Measurements from ENCODE around the gene HTR2A. TPM values are rescaled to one million over a fixed set of nuclear protein-coding genes. Genes with fewer than 3 reads are reported as not detected.

Gene HTR2A
- total and polyA plus RNA-seq, 10 of the 15 experiments (the other 5 are each of a cell fraction or from before 2014, with no cell fraction given), result not detected

DNA sequence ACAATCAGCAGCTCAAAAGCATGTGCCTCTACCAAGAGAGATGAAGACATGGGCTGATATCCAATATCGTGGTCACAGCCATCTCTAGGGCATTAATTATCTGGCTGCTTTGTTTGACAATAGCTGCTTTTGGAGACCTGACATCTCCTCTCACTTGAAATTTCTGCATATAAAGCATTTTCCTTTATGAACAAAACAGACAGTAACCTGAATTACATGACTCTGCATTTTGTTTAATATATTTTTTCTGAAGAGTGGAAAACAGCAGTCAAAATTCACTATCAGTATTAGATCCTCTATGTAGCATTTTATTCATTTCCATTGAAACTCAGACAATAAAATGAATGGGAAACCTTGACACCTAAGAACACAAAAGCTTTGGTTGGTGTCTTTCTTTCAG is 57.5 kb downstream of the HTR2A start (continued):
- TF ChIP-seq HDAC2 (IDR thresholded peaks at IDR 0.05), result no peak
- no peak for TF ChIP-seq TARDBP (IDR thresholded peaks at IDR 0.05; ENCODE audit: borderline replicate concordance)
- no peak for TF ChIP-seq EGR1 (IDR thresholded peaks at IDR 0.05; ENCODE audit: borderline replicate concordance in 1 of 2, low read depth in 2 of 2, low read length in 2 of 2)
- no peak for TF ChIP-seq POLR2AphosphoS2 (IDR thresholded peaks at IDR 0.05; ENCODE audit: low read depth, low read length)
- TF ChIP-seq CBX5 (IDR thresholded peaks at IDR 0.05; ENCODE audit: low read depth), result no peak
- no peak for TF ChIP-seq NRF1 (conservative IDR thresholded peaks at IDR 0.05; ENCODE audit: low read depth, low read length)
- no peak for TF ChIP-seq SMC3 (IDR thresholded peaks at IDR 0.05; ENCODE audit: borderline replicate concordance, low read length)
- no peak for TF ChIP-seq GABPA (IDR thresholded peaks at IDR 0.05; ENCODE audit: low read depth)

DNA sequence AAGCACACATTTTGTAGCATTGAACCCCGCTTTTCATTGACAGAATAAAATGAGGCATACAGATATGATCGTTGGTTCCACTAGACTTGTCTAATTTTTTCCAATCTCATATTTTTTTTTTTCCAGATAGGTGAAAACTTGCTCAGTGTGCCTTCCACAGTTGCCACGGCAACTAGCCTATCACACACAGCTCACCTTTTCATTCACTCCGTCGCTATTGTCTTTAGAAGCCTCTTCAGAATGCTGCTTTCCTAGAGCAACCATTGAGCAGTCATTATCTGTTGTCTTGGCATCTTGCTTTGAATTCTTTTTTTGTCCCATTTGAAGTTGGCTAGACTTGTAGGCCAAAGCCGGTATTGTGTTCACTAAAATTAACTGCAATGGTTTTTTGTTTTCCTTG is 62.2 kb downstream of the HTR2A start:
- DNase-seq (ENCODE audit: low read depth, low spot score) (no peak), FAIRE-seq (no peak), ATAC-seq (no peak)
- no peak overlapping the region for H2AFZ ChIP-seq (ENCODE audit: control insufficient read depth, low read depth, low read length)
- POLR2A ChIA-PET, result interaction anchor here (0.6 kb wide), 1 partner anchor 128 kb away, joined by 3 read pairs; no protein-coding TSS in a partner anchor
- no peaks in the 10 kb centered on the region for H3K4me1 ChIP-seq (ENCODE audit: control insufficient read depth, insufficient read depth, low read length)
- BruUV-seq (replicated peaks), result no TSS peak
- H3K4me2 ChIP-seq (ENCODE audit: control insufficient read depth, insufficient read depth), result no peak overlapping the region
- intact Hi-C loops (cut with micrococcal nuclease; ENCODE audit: unreplicated experiment) (loop anchor here (5.0 to 10.0 kb wide), 2 partner anchors 58 to 620 kb away; no protein-coding TSS in a partner anchor), in situ Hi-C loops (cut with MboI) (loop anchor here (5.0 kb wide), 1 partner anchor 943 kb away; no protein-coding TSS in a partner anchor)
- RAD21 ChIA-PET (ENCODE audit: unreplicated experiment), result interaction anchor here (1.2 kb wide), 1 partner anchor 14 kb away, joined by 3 read pairs; no protein-coding TSS in a partner anchor
- H3K4me3 ChIP-seq, result no peak overlapping the region
- TF ChIP-seq ZZZ3 (IDR thresholded peaks at IDR 0.05; ENCODE audit: control insufficient read depth, insufficient read length, low read depth) (no peak), POLR2A (IDR thresholded peaks at IDR 0.05; ENCODE audit: low read depth, low read length) (no peak), EP300 (IDR thresholded peaks at IDR 0.05; ENCODE audit: borderline replicate concordance in 1 of 2, control insufficient read depth in 1 of 2, low read depth in 2 of 2, low read length in 2 of 2) (no peak), CBFB (IDR thresholded peaks at IDR 0.05; ENCODE audit: low read depth) (no peak)
- TF ChIP-seq, protein P1, sequence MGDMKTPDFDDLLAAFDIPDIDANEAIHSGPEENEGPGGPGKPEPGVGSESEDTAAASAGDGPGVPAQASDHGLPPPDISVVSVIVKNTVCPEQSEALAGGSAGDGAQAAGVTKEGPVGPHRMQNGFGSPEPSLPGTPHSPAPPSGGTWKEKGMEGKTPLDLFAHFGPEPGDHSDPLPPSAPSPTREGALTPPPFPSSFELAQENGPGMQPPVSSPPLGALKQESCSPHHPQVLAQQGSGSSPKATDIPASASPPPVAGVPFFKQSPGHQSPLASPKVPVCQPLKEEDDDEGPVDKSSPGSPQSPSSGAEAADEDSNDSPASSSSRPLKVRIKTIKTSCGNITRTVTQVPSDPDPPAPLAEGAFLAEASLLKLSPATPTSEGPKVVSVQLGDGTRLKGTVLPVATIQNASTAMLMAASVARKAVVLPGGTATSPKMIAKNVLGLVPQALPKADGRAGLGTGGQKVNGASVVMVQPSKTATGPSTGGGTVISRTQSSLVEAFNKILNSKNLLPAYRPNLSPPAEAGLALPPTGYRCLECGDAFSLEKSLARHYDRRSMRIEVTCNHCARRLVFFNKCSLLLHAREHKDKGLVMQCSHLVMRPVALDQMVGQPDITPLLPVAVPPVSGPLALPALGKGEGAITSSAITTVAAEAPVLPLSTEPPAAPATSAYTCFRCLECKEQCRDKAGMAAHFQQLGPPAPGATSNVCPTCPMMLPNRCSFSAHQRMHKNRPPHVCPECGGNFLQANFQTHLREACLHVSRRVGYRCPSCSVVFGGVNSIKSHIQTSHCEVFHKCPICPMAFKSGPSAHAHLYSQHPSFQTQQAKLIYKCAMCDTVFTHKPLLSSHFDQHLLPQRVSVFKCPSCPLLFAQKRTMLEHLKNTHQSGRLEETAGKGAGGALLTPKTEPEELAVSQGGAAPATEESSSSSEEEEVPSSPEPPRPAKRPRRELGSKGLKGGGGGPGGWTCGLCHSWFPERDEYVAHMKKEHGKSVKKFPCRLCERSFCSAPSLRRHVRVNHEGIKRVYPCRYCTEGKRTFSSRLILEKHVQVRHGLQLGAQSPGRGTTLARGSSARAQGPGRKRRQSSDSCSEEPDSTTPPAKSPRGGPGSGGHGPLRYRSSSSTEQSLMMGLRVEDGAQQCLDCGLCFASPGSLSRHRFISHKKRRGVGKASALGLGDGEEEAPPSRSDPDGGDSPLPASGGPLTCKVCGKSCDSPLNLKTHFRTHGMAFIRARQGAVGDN (IDR thresholded peaks at IDR 0.05), result no peak
- TF ChIP-seq, protein P2, sequence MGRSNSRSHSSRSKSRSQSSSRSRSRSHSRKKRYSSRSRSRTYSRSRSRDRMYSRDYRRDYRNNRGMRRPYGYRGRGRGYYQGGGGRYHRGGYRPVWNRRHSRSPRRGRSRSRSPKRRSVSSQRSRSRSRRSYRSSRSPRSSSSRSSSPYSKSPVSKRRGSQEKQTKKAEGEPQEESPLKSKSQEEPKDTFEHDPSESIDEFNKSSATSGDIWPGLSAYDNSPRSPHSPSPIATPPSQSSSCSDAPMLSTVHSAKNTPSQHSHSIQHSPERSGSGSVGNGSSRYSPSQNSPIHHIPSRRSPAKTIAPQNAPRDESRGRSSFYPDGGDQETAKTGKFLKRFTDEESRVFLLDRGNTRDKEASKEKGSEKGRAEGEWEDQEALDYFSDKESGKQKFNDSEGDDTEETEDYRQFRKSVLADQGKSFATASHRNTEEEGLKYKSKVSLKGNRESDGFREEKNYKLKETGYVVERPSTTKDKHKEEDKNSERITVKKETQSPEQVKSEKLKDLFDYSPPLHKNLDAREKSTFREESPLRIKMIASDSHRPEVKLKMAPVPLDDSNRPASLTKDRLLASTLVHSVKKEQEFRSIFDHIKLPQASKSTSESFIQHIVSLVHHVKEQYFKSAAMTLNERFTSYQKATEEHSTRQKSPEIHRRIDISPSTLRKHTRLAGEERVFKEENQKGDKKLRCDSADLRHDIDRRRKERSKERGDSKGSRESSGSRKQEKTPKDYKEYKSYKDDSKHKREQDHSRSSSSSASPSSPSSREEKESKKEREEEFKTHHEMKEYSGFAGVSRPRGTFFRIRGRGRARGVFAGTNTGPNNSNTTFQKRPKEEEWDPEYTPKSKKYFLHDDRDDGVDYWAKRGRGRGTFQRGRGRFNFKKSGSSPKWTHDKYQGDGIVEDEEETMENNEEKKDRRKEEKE (IDR thresholded peaks at IDR 0.05), result no peak
- no peak overlapping the region for H3K9ac ChIP-seq (ENCODE audit: control insufficient read depth, insufficient read depth, low read length)
- SMC1A ChIA-PET (ENCODE audit: uncharacterized antibody, unreplicated experiment), result no interaction called here
- CTCF ChIA-PET, result interaction anchor here (0.8 to 1.3 kb wide), 3 partner anchors 10 to 939 kb away, joined by 3 to 4 read pairs (median 4); no protein-coding TSS in a partner anchor
- H3K36me3 ChIP-seq (ENCODE audit: control insufficient read depth in 2 of 2, insufficient read depth in 2 of 2, low read length in 1 of 2), result no peaks in the 10 kb centered on the region
- H3K27ac ChIP-seq (ENCODE audit: control insufficient read depth, insufficient read depth), result no peak overlapping the region
- no peaks in the 10 kb centered on the region for H3K9me3 ChIP-seq (replicated peaks; ENCODE audit: control insufficient read depth, insufficient read depth, low read length)
- WGBS (ENCODE audit: insufficient coverage, insufficient replicate concordance, low lambda C conversion rate, missing lambda C conversion rate), result 71% methylated on average over 6 of the region's 6 CpGs
- no peaks in the 10 kb centered on the region for H3K79me2 ChIP-seq (ENCODE audit: control insufficient read depth, insufficient read depth, low read length)
- no peaks in the 10 kb centered on the region for H4K20me1 ChIP-seq (ENCODE audit: control insufficient read depth, insufficient read depth)
- no peaks in the 10 kb centered on the region for H3K27me3 ChIP-seq (replicated peaks in 1 of 2; ENCODE audit: control insufficient read depth in 2 of 2, insufficient read depth in 2 of 2, low read length in 1 of 2)

Measured in GM12878 (cell line).